Activated CD8-positive, alpha-beta memory T cell treated with anti-CD3 and anti-CD28 coated beads, Interleukin-2, amount 50 U/mL, for 1 hour (primary cell): ENCODE measurements around the gene DNASE1L1.
"Not testable (repeated sequence)": the region's sequence is repeated elsewhere in the genome, so short reads cannot be mapped to it uniquely, and the experiment has no call there.

ENCODE experiments used
- DNase-seq: peaks from one replicate; pipeline ENCODE4 v3.0.0-alpha.2; 2020; ENCODE audit errors: extremely low read depth

DNASE1L1 gene

DNA sequence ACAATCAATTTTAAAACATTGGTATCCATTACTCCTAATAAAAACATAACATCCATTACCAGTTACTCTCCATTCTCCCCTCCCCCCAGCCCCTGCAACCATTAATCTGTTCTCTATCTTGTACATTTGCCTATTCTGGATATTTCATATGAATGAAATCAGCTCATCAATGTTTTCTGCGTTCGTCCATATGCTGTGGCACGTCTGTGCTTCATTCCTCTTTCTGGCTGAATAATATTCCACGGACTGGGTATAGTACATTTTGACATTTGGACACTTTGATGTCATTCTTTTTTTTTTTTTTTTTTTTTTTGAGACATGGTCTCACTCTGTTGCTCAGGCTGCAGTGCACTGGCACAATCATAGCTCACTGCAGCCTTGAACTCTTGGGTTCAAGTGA is 5.2 kb downstream of the DNASE1L1 start:
- no peak for DNase-seq

DNA sequence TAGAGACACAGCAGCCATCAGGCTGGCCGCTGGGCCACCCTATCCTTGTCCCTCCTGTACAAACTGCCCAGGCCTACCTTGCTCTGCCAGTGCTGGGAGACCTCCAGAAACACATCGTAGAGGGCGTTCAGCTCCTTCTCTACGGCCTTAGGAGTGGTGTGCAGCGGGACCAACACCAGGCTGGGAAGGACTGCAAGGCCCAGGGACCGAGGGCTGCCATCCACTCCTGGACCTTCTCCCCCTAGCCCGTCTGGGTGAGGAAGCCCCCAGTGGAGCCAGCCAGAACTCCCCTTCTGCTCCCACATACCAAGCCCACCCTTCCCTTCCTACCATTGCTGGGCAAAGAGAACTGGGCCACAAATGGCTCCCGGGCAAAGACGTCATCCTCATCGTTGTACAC is 5.9 kb downstream of the DNASE1L1 start:
- DNase-seq = no peak

DNA sequence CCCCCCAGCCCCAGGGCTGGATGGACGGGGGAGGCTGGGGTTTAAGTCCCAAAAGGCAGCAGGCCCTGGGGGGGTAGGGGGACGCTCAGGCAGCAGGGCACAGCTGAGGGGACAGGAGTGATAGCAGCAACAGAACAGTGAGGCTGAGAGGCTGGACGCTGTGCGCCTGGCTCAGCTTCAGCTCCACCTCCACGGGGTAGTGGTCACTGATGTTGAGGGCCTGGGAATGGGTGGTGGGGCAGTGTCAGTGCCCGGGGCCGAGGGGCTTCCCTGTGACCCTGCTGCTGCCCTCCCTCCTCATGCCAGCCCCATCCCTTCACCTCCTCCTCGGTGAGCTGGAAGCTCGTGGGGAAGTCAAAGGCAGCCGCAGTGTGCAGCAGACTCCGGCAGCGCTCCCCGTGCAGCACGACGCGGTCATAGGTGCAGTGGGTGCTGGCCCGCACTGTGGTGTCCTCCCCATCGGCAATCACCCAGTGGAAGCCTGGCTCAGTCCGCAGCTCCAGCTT is 6.4 kb downstream of the DNASE1L1 start:
- DNase-seq = no peak

DNA sequence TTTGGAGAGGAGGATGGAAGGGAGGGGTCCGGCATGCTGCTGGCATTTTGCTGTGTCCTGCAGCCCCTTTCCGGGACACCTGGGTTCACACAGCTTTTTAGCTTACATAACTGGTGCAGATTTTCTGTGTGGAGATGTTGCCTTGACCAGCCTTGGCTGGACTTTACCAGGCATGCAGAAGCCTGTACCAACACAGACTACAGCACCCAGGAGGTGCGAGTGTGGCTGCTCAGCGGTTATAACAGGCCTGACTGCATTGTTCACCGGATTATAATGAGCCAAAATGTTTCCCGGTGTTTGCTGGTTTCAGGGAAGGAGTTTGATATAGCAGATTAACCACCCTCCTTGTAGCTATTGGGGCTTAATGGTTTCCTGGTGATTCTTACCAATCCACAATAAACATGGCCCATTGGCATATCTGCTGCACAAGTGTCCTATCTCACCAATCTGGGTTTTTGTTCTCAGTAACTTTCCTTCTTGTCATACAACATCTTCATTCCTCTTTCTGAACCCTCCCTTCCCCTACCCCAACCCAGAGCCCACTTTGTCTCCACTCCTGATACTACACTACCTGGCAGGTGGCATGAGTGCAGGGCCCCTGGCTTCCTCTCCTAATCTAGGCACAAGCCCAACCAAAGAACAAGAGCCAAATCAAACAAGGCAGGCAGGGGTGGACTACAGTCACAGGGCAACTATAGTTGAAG is 7.0 kb downstream of the DNASE1L1 start:
- DNase-seq = no peak

DNA sequence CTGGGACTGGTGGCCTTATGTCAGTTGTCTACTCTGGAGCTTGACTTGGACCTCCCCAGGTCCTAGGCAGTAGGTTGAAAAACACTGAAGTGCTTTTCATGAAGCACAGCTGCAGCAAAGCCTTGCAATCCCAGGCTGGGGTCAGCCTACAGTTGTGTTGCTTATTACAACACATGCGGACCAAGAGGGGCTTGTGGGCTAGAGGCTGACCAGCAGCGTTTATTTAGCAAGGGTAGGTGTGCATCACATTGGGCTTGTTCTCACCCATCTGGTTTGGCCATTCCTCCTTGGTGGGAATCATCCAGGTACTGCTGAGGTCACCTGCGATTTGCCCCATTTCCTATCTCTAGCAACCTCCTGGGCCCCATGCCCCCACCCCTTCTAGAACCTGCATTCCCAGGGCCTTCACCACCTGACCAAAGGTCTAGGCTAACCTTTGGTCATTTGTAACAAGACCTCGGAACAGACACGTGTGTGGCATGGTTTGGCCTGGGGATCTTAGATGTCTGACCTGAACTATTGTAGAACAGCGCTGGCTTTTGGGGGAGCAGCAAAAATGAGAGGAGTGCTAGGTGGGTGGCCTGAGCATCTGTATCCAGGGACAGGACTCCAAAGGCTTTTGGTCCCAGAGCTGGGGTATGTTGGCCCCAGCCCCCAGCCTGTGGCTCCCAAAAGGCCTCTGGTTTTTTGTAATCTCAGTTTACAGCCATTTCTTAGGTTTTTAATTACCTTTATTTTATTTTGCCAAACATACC is 7.8 kb downstream of the DNASE1L1 start:
- no peak for DNase-seq

DNA sequence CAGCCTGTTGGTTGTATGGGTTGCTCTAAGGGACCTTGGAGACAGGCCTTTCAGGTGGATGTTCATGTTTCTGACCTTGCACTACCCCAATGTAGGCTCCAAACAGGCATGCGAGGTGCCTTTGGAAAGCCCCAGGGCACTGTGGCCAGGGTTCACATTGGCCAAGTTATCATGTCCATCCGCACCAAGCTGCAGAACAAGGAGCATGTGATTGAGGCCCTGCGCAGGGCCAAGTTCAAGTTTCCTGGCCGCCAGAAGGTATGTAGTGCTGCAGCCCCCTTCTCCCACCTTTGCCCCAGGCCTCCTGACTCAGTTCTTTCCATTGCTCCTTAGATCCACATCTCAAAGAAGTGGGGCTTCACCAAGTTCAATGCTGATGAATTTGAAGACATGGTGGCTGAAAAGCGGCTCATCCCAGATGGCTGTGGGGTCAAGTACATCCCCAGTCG is 8.7 kb downstream of the DNASE1L1 start:
- DNase-seq = not testable (repeated sequence)

DNA sequence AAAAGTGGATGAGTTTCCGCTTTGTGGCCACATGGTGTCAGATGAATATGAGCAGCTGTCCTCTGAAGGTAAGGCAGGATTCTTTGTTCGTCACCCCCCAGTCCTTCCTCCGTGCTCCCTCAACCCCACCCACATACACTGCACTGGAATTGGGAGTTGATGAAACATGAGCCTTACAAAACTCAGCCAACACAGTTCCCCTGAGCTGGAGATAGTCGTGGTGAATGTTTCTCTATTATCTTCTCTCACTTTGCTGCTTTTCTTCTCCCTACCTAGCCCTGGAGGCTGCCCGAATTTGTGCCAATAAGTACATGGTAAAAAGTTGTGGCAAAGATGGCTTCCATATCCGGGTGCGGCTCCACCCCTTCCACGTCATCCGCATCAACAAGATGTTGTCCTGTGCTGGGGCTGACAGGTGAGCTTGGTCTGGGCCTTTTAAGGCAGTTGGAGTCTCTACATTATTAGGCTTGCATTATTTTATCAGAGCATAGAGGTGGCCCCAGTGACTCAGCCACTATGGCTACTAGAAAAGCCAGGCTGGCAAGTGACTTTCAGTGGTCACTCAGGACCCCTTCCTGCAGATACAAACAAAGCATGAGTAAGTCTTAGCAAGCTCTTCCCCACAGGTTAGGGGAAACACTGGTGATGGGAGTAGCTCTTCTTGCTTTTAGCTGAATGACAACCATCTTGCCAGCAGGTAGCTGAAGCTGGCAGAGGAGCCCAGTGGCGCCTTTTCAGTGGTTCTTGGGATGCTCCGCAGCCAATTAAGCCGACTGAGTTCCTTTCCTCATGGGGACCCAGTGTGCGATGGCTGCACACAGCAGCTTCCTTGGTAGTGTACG is 9.3 kb downstream of the DNASE1L1 start:
- no peak for DNase-seq

DNA sequence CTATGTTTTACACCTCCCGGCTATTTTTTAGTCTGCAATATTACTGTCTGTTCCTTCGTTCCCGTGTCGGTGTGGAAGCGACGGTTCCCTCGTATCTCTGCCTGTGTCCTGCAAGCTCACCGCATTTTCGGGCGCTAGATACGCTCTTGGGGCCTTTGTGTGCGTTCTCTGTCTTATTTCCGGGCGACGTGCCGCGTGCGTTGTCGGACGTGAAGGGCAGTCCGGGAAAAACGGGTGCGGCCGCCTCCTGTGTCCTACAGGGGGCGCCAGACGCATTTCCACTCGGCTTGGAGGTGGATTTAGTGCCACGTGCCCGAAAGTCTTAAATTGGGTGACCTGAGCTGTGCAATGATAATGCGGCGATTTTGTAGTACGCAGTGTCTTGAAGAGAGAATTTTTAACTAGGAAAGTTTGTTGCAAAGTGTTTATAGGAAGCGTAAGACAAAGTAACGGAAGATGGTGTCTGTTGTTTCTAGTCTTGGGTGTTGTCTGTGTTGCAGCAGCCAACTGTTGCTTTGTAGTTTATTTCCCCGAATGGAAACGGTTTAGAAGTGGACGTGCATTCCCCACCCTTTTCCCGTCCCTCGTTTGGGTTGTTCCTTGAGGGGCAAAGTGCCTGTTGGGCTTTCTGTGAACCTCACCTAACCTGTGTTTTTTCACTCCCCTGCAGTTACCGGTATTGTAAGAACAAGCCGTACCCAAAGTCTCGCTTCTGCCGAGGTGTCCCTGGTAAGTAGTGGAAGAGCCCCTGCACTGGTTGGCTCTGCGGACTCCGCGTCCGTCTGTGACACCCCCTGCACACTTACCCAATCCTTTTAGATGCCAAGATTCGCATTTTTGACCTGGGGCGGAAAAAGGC is 10.2 kb downstream of the DNASE1L1 start:
- DNase-seq = peak; percentile 51

DNA sequence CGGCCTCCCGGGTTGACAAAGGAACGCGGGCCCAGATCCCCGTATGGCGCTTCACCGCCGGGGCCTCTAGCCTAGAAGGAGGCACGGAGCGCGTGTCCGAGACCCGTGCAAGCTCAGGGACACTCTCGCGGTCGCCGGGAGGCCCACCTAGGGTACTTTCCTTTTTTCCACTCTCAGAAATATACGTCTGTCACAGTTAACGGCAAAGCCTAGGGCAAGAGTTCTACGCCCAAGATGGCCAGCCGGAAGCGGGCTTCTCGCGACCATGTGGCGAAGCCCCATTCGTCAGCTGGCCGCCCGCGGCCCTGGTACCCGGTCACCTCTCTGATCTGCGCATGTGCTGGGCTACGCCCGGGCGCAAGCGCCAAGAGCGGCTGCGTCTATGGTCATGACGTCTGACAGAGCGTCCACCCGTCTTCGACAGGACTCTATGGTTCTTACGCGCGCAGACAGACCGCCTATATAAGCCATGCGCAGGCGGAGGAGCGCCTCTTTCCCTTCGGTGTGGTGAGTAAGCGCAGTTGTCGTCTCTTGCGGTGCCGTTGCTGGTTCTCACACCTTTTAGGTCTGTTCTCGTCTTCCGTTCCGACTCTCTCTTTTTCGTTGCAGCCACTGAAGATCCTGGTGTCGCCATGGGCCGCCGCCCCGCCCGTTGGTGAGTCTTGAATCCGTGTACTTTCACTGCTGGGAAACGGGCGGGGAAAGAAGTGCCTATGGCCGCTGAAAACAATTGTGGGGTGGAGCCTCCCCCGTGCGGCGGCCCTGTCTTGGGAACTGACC is 11.0 kb downstream of the DNASE1L1 start, which contains the start of gene RPL10:
TSS of gene RPL10 (plus strand) at position 490 of the 780 bp plus-strand sequence. CDS start at position 633, 143 bp downstream.
- DNase-seq = peak; percentile 81

DNA sequence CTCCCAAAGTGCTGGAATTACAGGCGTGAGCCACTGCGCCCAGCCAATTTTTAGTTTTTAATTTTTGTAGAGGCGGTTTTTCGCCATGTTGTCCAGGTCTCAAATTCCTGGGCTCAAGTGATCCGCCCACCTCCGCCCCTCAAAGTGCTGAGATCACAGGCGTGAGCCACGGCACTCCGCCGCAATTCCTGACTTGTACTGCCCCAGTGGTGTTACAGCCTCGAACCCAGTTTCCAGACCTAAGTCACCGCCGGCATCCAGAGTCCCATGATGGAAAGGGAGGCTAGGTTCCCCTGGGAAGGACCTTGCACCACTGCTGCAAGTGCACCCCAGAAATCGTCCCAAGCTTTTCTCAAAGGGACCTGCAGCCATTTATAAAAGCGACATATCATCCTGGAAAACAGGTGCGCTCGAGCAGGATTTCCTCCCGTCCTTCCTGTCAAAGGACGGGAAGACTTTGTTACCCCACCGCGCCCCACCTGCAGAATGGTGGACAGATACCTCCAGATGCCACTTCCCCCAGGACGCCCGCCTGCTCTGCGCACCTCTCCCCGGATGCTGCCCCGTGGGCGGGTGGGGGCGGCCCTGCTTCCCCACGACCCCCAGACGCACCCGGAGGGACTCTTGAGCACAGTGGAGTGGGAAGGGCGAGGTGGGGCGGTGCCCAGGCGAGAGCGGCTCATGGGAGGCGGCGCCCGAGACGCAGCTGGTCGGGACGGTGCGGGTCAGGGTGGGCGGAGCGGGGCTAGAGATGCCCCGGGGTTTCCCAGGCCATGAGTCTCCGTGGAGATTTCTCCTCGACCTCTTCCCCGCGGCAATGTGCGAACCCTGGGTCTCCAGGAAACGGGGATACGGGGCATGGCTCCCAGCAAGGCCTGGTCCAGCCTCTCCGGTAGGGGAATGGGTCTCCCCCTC is 11.8 kb downstream of the DNASE1L1 start:
- no peak for DNase-seq

DNA sequence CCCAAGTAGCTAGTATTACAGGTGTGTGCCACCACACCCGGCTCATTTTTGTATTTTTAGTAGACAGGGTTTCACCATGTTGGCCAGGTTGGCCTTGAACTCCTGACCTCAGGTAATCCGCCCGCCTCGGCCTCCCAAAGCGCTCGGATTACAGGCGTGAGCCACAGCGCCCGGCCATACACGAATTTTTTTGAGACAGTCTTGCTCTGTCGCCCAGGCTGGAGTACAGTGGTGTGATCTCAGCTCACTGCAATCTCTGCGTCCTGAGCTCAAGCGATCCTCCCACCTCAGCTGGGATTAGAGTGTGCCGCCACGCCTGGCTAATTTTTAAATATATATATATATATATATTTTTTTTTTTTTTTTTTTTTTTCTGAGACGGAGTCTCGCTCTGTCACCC is 12.7 kb downstream of the DNASE1L1 start:
- DNase-seq = not testable (repeated sequence)

DNA sequence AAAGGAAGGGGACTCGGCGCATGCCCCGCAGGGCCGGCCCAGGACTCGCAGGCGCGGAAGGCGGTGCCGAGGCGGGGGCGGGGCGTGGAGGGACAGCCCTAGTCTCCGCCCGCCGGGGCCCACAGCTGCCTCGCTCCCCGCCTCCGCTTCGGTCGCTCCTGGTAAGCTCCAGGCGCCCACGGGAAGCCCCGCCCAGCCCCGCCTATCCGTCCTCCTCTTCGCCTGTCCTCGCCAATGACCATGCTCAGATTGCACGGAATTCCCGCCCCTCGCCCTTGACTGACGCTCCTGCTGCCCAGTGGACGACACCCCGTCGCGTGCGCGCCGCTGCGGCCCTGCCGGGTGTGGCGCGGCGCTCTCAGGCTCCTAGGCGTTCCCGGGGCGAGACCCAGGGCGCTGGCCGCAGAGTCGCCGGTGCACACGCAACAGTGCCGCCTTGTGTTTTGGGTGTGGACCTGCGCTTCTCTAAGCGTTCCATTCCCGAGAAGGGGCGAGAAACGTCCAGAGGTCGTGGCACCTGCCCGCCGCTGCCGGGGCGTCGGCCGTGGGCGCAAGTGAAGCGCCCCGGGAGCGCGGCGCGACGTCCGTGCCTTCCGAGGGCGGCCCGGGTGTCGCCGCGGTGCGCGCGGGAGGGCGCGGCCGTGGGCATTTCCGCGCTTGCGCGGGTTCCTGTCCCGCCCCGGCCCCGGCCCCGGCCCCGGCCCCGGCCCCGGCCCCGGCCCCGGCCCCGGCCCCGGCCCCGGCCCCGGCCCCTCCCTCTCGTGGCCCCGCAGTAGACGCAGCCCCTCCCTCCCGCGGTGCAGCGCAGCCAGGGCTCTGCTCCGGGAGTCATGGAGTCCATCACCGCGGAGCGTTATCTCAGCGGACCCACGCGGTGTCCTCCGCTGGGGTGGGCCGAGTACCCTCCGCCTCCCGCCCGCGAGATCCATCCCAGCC is 19.0 kb downstream of the DNASE1L1 start:
- not testable (repeated sequence) for DNase-seq

DNA sequence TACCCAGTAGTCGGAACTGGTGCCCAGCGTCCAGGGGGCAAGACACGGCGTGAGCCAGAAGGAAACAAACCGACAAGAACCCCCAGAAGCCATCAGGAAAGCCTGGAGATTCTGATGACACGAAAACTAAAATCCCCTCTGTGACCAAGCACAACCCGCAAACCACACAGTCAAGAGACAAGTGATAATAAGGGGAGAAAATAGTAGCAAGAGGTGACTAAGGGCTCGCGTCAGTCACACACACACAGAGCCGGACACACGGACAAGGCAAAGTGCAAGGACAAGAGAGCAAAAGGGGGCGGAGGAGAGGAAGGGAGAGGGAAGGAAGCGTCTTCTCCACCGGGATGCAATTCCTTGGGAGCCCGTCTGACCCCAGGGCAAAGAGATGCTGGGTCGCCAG is 20.4 kb downstream of the DNASE1L1 start:
- DNase-seq = not testable (repeated sequence)

DNA sequence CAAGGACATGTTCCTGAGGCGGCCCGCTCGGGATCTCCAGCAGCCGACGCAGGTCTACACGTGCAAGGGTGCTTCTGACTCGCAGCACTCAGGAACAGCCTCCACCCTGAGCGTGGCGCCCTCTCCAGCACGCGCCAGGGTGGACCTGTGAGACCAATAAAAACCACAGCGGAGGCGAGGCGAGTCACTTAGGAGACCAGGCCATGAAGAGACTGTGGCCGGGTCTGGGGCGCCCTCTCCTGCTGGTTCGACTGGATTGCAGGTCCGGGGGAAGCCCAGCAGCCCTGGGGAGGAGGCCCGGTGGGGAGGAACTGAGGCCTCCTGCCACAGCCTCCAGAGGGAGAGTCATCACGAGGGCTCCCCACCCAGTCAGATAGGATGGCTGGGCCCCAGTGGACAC is 21.0 kb downstream of the DNASE1L1 start:
- DNase-seq = not testable (repeated sequence)

DNA sequence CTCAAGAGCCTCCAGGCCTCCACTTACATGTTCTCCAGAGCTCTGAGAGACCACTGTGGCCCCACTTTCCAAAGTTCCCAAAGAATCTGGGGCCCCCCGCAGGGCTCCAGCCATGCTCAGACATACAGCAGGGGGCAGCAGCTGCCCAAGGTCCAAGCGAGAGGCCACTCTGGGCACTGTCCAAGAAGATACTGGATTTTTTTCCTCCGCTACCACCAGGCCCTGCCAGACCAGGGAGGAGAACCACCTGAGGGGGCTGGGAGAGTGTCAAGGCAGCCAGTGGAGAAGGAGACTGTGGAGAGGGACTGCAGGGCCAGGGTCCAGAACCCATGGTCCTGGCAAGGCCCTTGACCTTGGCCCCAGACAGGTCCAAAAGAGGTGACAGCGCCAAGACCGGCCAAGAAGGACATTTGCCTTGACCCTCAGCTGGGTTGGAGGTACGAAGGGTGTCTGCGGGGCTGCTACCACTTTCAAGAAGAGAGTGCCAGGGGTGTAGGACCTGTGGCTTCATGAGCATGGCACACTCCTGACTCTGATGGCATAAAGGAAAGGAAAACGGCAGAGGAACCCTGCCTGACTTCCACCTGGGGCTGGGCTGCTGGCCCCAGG is 24.7 kb downstream of the DNASE1L1 start:
- no peak for DNase-seq

DNA sequence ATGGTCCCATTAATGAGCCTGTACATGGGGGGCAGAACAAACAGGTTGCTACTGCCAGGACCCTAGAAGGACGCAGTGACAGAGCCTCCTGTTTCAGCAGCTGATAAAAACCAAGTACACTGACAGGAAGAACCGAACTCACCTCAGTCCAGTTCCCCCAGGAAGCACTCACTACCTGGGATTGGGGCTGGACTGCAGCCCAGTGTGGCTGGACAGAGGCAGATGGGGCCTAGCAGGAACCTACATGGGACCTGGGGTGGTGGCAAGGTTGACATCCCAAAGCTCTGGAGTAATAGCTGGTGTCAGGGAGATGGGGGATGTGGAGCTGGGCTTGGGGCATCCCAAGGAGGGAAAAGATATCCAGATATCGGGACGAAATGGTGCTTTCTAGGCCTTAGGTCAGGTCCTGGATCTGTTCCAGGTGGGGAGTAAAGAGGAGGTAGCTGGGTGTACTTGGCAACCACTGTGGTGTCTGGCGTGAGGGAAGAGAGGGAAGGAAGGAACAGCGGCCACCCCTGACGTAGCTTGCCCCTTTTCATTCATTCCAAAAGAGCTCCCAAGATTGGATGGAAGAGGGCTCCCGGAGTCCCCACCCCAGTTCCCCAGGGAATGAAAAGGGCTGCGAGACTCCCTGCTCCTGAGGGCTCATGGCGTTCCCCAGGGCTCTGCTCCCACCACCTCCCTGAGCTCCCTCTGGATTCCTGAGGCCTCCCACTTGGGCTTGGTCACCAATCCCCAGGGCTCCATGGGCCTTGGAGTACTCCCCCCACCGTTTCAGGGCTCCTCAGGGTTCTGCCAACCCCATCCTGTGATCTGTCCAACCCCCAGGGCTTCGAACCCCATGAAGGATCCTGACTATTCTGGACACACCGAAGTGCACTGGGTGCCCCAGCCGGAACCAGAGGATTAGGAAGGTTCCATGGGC is 25.4 kb downstream of the DNASE1L1 start:
- DNase-seq = no peak
